HCT116 (cell line): Measurements from ENCODE around the gene GRB10.

ENCODE experiments used
- ATF3 ChIP-seq: IDR thresholded peaks from 2 replicates; pipeline ENCODE4 v1.6.1; 2012
- EZH2 ChIP-seq: fragments of 200-600 bp; sonication (generic); IDR thresholded peaks from 2 replicates; pipeline ENCODE4 v1.6.1; 2017; ENCODE audit warnings: antibody characterized with exemption, mixed run types
- POLR2A ChIP-seq: IDR thresholded peaks from 2 replicates; pipeline ENCODE4 v1.7.0; 2011; ENCODE audit warnings: borderline replicate concordance; ENCODE audit not compliant: insufficient read depth, insufficient read length; ENCODE audit errors: extremely low read depth
- POLR2AphosphoS5 ChIP-seq: IDR thresholded peaks from 2 replicates; pipeline ENCODE4 v1.6.1; 2011; ENCODE audit warnings: mild to moderate bottlenecking, low read depth, low read length, moderate library complexity
- ZNF274 ChIP-seq: fragments of 200-500 bp; sonication (Bioruptor generic); IDR thresholded peaks from 2 replicates; pipeline ENCODE4 v1.6.1; 2014; ENCODE audit warnings: mild to moderate bottlenecking, low read depth, low read length, inconsistent platforms
- TF ChIP-seq, protein P1 (sequence below), 3 experiments: fragments of 200-600 bp in 1 of 3; sonication (generic) in 1 of 3; IDR thresholded peaks in 2 of 3; conservative IDR thresholded peaks in 1 of 3; 2 replicates each; pipeline ENCODE4 v1.5.1; 2012 to 2017; ENCODE audit warnings: low read depth in 2 of 3, low read length in 2 of 3, antibody characterized with exemption in 1 of 3, borderline replicate concordance in 1 of 3, control low read depth in 1 of 3, mild to moderate bottlenecking in 1 of 3, mixed read lengths in 1 of 3, mixed run types in 1 of 3, moderate library complexity in 1 of 3; ENCODE audit not compliant: insufficient read depth in 1 of 3
- TF ChIP-seq, protein P2 (sequence below): IDR thresholded peaks from 2 replicates; pipeline ENCODE4 v1.6.1; 2011; ENCODE audit warnings: mild to moderate bottlenecking, low read length, moderate library complexity; ENCODE audit not compliant: insufficient replicate concordance; ENCODE audit errors: extremely low read depth

DNA sequence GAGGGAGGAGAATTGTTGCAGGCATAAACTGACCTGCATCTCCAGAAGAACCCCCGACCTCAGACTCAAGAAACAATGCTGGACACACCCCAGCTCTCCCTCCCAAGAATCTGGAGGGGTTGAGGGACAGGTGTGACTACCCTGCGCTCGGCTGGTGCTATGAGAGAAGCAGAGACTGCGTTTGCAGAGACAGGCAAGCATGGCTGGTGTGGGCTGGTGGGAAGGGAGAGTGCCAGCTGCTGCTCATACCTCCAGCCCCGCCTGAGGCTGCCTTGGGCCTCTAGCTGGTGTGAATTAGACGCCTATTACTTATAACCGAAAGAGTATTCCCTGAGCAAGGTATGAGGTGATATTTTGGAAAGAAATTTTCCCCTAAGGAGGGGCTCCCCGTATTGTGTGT is 169.2 kb downstream of the GRB10 start:
- TF ChIP-seq POLR2AphosphoS5 (no peak), ATF3 (no peak), POLR2A (no peak), EZH2 (no peak), ZNF274 (no peak)
- TF ChIP-seq, protein P1, sequence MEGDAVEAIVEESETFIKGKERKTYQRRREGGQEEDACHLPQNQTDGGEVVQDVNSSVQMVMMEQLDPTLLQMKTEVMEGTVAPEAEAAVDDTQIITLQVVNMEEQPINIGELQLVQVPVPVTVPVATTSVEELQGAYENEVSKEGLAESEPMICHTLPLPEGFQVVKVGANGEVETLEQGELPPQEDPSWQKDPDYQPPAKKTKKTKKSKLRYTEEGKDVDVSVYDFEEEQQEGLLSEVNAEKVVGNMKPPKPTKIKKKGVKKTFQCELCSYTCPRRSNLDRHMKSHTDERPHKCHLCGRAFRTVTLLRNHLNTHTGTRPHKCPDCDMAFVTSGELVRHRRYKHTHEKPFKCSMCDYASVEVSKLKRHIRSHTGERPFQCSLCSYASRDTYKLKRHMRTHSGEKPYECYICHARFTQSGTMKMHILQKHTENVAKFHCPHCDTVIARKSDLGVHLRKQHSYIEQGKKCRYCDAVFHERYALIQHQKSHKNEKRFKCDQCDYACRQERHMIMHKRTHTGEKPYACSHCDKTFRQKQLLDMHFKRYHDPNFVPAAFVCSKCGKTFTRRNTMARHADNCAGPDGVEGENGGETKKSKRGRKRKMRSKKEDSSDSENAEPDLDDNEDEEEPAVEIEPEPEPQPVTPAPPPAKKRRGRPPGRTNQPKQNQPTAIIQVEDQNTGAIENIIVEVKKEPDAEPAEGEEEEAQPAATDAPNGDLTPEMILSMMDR (IDR thresholded peaks at IDR 0.05 in 2 of 3, conservative IDR thresholded peaks at IDR 0.05 in 1 of 3; ENCODE audit: borderline replicate concordance in 1 of 3, insufficient read depth in 1 of 3, low read depth in 2 of 3, low read length in 2 of 3) = no peak
- TF ChIP-seq, protein P2, sequence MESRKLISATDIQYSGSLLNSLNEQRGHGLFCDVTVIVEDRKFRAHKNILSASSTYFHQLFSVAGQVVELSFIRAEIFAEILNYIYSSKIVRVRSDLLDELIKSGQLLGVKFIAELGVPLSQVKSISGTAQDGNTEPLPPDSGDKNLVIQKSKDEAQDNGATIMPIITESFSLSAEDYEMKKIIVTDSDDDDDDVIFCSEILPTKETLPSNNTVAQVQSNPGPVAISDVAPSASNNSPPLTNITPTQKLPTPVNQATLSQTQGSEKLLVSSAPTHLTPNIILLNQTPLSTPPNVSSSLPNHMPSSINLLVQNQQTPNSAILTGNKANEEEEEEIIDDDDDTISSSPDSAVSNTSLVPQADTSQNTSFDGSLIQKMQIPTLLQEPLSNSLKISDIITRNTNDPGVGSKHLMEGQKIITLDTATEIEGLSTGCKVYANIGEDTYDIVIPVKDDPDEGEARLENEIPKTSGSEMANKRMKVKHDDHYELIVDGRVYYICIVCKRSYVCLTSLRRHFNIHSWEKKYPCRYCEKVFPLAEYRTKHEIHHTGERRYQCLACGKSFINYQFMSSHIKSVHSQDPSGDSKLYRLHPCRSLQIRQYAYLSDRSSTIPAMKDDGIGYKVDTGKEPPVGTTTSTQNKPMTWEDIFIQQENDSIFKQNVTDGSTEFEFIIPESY = no peak
